Activated naive CD8-positive, alpha-beta T cell (primary cell): ENCODE data around the gene MTHFD2L.

ENCODE experiments used
- H3K27ac Mint-ChIP-seq: one replicate; pipeline ENCODE4 v1.8.0; 2021; ENCODE audit warnings: mixed read lengths
- H3K27me3 Mint-ChIP-seq: one replicate; pipeline ENCODE4 v1.8.0; 2021; ENCODE audit warnings: mixed read lengths
- H3K36me3 Mint-ChIP-seq: one replicate; pipeline ENCODE4 v1.8.0; 2021; ENCODE audit warnings: mixed read lengths
- H3K4me1 Mint-ChIP-seq: one replicate; pipeline ENCODE4 v1.8.0; 2021; ENCODE audit warnings: low read depth, mixed read lengths
- H3K4me3 Mint-ChIP-seq: one replicate; pipeline ENCODE4 v1.8.0; 2021; ENCODE audit warnings: mild to moderate bottlenecking, mixed read lengths
- H3K9me3 Mint-ChIP-seq: one replicate; pipeline ENCODE4 v1.8.0; 2021; ENCODE audit warnings: low read depth, mixed read lengths

Gene MTHFD2L

DNA sequence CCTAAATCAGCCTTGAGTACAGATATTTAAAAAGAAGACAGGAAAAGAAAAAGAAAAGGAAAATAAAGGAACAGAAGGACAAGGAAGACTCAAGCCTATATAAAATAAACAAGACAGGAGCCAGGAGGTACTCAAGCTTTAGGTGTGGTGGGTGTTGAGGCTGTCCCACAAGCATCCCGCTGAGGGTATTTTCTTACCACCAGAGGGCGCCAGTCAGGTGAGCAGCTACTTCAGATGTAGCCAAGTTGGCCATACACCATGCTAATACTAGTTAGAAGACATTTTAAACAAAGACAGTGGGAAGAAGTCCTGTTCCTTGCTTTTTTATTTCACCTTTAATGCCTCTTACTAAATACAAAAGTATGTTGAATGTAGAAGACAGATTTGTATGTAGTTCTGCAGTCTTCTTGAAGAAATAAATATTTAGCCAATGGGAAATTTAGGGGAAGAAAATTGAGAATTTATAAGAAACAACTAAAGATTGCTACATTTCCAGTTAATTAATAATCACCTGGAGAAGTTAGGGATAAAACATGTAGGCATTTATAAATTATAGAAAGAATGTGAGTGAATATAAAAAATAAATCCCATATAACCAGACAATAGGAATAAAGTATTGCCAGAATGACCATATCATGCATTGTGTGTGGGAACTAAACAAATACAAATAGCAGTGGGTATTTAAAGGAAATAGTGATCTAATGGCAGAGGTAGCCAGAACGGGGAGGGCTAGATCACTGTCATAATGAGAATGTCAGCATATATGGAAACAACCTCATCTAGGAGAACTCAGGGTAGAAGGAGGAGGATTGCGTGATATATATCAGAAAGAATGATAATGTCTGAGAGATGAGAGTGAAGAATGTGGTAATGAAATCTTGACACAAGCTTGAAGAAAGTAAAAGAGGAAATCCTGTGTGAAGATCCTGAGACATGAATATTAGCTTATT, 71.0 kb downstream of the MTHFD2L start:
- Mint-ChIP-seq H3K4me3 (no peak overlapping the region), H3K4me1 (no peaks in the 10 kb centered on the region), H3K27ac (no peak overlapping the region), H3K27me3 (no peaks in the 10 kb centered on the region), H3K9me3 (no peaks in the 10 kb centered on the region), H3K36me3 (peaks cover 4% of the 10 kb centered on the region)

DNA sequence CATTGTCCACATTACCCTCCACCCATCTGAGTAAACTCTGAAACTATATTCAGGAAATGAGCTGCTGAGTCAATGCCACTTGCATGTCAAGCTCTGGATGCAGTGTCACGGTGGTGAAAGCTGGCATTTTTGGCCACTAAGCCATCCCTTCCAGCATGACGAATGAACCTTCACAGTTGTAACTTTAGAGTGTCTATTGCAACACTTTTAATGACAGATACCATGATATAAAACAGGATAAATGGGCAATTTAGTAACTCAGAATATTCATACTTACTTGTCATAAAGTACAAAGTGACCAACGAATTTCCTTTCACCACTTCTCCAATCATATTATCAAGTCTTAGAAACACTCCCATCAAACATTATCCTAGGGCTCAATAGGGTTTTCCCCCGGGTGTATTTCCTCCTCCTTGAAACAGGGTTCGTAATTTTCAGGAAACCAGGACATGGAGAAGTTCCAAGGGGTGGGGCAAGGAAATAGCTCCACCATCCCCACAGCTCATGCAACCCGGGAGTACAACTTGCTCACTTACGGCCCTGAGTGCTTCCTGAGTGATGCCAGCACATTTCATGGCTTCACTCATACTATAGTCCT, 73.1 kb downstream of the MTHFD2L start:
- H3K27ac Mint-ChIP-seq = no peak overlapping the region
- H3K36me3 Mint-ChIP-seq = no peaks in the 10 kb centered on the region
- H3K9me3 Mint-ChIP-seq = no peaks in the 10 kb centered on the region
- H3K4me3 Mint-ChIP-seq = no peak overlapping the region
- H3K27me3 Mint-ChIP-seq = no peaks in the 10 kb centered on the region
- peaks cover 3% of the 10 kb centered on the region for H3K4me1 Mint-ChIP-seq

GRCh38 chr4:74235135-74235534, 77.2 kb downstream of the MTHFD2L start:
- H3K9me3 Mint-ChIP-seq = no peaks in the 10 kb centered on the region
- no peak overlapping the region for H3K27ac Mint-ChIP-seq
- H3K4me1 Mint-ChIP-seq = peaks cover 3% of the 10 kb centered on the region
- no peak overlapping the region for H3K4me3 Mint-ChIP-seq
- peaks cover 3% of the 10 kb centered on the region for H3K36me3 Mint-ChIP-seq
- no peaks in the 10 kb centered on the region for H3K27me3 Mint-ChIP-seq

DNA sequence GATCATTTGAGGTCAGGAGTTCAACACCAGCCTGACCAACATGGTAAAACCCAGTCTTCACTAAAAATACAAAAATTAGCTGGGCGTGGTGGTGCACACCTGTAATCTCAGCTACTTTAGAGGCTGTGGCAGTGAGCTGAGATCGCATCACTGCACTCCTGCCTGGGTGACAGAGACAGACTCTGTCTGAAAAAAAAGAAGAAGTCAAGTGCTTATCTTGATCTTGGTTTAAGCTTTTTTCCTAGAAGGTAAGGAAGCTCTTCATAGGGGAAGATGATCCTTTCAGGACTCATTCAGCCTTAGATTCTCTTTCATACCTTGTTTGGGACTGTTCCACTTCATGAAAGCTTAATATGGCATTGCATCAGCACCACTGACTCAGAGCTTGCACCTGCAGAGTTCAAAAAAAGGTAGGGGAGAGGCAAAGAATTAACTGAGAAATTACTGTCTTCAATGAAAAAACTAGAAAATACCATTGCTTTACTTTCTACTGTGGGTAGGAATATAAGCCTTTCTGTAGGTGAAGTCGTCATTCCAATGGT, 79.6 kb downstream of the MTHFD2L start:
- H3K27ac Mint-ChIP-seq = no peak overlapping the region
- peaks cover 3% of the 10 kb centered on the region for H3K36me3 Mint-ChIP-seq
- no peaks in the 10 kb centered on the region for H3K9me3 Mint-ChIP-seq
- H3K4me1 Mint-ChIP-seq = peaks cover 3% of the 10 kb centered on the region
- H3K4me3 Mint-ChIP-seq = no peak overlapping the region
- H3K27me3 Mint-ChIP-seq = no peaks in the 10 kb centered on the region

GRCh38 chr4:74244049-74244448, 86.1 kb downstream of the MTHFD2L start:
- Mint-ChIP-seq H3K27ac (no peak overlapping the region), H3K27me3 (no peaks in the 10 kb centered on the region), H3K4me1 (peaks cover 4% of the 10 kb centered on the region), H3K9me3 (no peaks in the 10 kb centered on the region), H3K4me3 (no peak overlapping the region), H3K36me3 (peaks cover 3% of the 10 kb centered on the region)

GRCh38 chr4:74252933-74253332, 95.0 kb downstream of the MTHFD2L start:
- Mint-ChIP-seq H3K4me3 (no peak overlapping the region), H3K27ac (no peak overlapping the region), H3K27me3 (no peaks in the 10 kb centered on the region), H3K4me1 (no peaks in the 10 kb centered on the region), H3K9me3 (peaks cover 19% of the 10 kb centered on the region), H3K36me3 (peaks cover 18% of the 10 kb centered on the region)

- Mint-ChIP-seq H3K9me3 (peaks cover 19% of the 10 kb centered on the region), H3K27ac (no peak overlapping the region), H3K4me1 (no peaks in the 10 kb centered on the region), H3K36me3 (peaks cover 17% of the 10 kb centered on the region), H3K4me3 (no peak overlapping the region), H3K27me3 (no peaks in the 10 kb centered on the region)
Measured at GRCh38 chr4:74254386-74254785, 96.5 kb downstream of the MTHFD2L start.

- Mint-ChIP-seq H3K9me3 (peaks cover 14% of the 10 kb centered on the region), H3K36me3 (peaks cover 16% of the 10 kb centered on the region), H3K27ac (no peak overlapping the region), H3K4me1 (no peaks in the 10 kb centered on the region), H3K27me3 (no peaks in the 10 kb centered on the region), H3K4me3 (no peak overlapping the region)
Measured at GRCh38 chr4:74255096-74255495, 97.2 kb downstream of the MTHFD2L start.

DNA sequence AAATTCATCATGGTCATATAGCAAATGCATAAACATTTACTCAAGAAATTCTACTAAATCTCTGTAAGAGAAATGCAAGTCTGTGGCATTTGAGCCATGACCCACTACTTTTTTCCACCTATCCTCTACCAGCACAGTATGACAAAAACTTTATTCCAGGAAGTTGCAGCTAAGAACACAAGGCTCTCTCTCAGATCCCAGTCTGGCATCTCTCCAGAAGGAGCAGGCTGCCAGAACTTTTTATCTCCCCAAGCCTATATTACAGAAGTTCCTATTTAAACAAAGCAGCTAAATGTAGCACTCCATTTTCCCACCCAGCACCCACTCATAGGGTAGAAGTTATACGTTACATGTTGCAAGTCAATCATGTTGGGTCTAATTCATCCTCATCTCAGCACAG, 101.0 kb downstream of the MTHFD2L start:
- H3K9me3 Mint-ChIP-seq = no peaks in the 10 kb centered on the region
- H3K36me3 Mint-ChIP-seq = no peaks in the 10 kb centered on the region
- H3K4me3 Mint-ChIP-seq = no peak overlapping the region
- H3K27me3 Mint-ChIP-seq = no peaks in the 10 kb centered on the region
- H3K4me1 Mint-ChIP-seq = no peaks in the 10 kb centered on the region
- H3K27ac Mint-ChIP-seq = no peak overlapping the region

DNA sequence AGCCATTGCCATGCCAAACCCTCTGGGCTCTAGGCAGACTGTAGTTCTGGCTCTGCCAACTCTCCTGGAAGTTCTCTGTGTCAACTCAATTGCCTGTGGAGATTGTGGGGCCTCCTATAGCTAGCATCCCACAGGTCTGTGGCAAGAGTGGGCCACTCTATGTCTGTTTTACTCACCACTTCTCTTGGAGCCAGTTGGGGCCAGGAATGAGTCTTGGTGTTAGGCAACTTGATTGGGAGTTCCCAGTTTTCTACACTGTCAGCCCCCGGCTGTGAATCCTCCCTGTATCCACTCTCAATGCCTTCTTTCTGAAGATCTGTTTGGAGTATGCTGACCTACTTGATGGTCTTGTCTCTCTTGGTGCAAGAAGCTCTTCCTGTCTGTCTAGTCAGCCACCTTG, 102.1 kb downstream of the MTHFD2L start:
- no peak overlapping the region for H3K4me3 Mint-ChIP-seq
- H3K4me1 Mint-ChIP-seq = no peaks in the 10 kb centered on the region
- no peaks in the 10 kb centered on the region for H3K27me3 Mint-ChIP-seq
- no peak overlapping the region for H3K27ac Mint-ChIP-seq
- no peaks in the 10 kb centered on the region for H3K9me3 Mint-ChIP-seq
- H3K36me3 Mint-ChIP-seq = no peaks in the 10 kb centered on the region

- H3K27ac Mint-ChIP-seq = no peak overlapping the region
- no peaks in the 10 kb centered on the region for H3K36me3 Mint-ChIP-seq
- H3K9me3 Mint-ChIP-seq = no peaks in the 10 kb centered on the region
Measured at GRCh38 chr4:74262522-74262921, 104.6 kb downstream of the MTHFD2L start.

GRCh38 chr4:74263551-74263950, 105.6 kb downstream of the MTHFD2L start:
- no peaks in the 10 kb centered on the region for H3K9me3 Mint-ChIP-seq
- H3K27me3 Mint-ChIP-seq = no peaks in the 10 kb centered on the region
- no peak overlapping the region for H3K4me3 Mint-ChIP-seq
- no peaks in the 10 kb centered on the region for H3K36me3 Mint-ChIP-seq
- H3K27ac Mint-ChIP-seq = no peak overlapping the region
- H3K4me1 Mint-ChIP-seq = peaks cover 4% of the 10 kb centered on the region

More at GRCh38 chr4:74262522-74262921, 104.6 kb downstream of the MTHFD2L start:
- no peaks in the 10 kb centered on the region for H3K4me1 Mint-ChIP-seq
- no peak overlapping the region for H3K4me3 Mint-ChIP-seq
- no peaks in the 10 kb centered on the region for H3K27me3 Mint-ChIP-seq

GRCh38 chr4:74266081-74266480, 108.2 kb downstream of the MTHFD2L start:
- H3K36me3 Mint-ChIP-seq = peaks cover 5% of the 10 kb centered on the region
- H3K9me3 Mint-ChIP-seq = no peaks in the 10 kb centered on the region
- no peaks in the 10 kb centered on the region for H3K27me3 Mint-ChIP-seq
- peaks cover 4% of the 10 kb centered on the region for H3K4me1 Mint-ChIP-seq
- H3K4me3 Mint-ChIP-seq = no peak overlapping the region
- H3K27ac Mint-ChIP-seq = no peak overlapping the region

DNA sequence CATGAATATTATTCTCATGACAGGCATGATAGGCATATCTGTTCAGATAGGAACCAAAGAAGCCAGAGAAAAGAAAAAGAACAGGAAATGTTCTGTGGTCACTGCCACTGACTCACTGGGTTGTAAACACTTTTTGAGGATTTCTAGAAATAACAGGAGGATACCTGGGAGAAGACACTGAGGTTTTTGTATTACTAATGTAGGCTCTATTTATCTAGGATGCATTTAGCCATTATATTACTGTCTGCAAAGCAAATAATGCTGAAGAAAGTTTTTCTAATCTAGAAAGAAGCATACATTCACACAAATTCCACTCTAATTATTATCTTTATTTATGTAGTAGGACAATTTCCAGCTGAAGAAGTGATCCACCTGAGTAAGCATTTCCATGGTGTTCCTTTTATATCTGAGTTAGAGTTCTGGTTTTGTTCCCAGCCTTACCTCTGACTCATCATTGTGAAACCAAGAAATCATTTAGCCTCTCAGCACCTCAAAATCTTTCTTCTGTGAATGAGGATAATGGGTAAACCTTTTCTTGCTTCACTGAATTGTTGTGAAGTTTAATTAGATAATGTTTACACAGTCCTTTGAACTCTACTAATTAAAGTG, 110.2 kb downstream of the MTHFD2L start:
- H3K27ac Mint-ChIP-seq = no peak overlapping the region
- H3K36me3 Mint-ChIP-seq = peaks cover 9% of the 10 kb centered on the region
- H3K27me3 Mint-ChIP-seq = no peaks in the 10 kb centered on the region
- peaks cover 4% of the 10 kb centered on the region for H3K4me1 Mint-ChIP-seq
- H3K4me3 Mint-ChIP-seq = no peak overlapping the region
- H3K9me3 Mint-ChIP-seq = no peaks in the 10 kb centered on the region

- Mint-ChIP-seq H3K4me3 (no peak overlapping the region), H3K36me3 (peaks cover 9% of the 10 kb centered on the region)
Measured at GRCh38 chr4:74268643-74269042, 110.7 kb downstream of the MTHFD2L start.

More at GRCh38 chr4:74268643-74269042, 110.7 kb downstream of the MTHFD2L start:
- Mint-ChIP-seq H3K27ac (no peak overlapping the region), H3K9me3 (no peaks in the 10 kb centered on the region), H3K4me1 (peaks cover 4% of the 10 kb centered on the region), H3K27me3 (no peaks in the 10 kb centered on the region)
